SHP77 treated with DMSO at 0.1 percent for 48 hours (cell line): ENCODE data around the gene YOD1.
A peak's percentile ranks its signal among the peaks of the same experiment; 100 is the strongest.

Experiments used
- DNase-seq: peaks from one replicate; lab custom pipeline; 2025; lab: John Stamatoyannopoulos, UW

The YOD1 gene

GRCh38 chr1:207051191-207051943, at the start of gene YOD1:
Gene YOD1, minus strand, starts transcription at chr1:207051208. Its CDS starts 178 bp downstream, at chr1:207051030.
- DNase-seq = no peak

- DNase-seq = no peak
Measured at GRCh38 chr1:207097871-207098324, 46.9 kb upstream of the YOD1 start.

- no peak for DNase-seq
Measured at GRCh38 chr1:207093944-207094343, 42.9 kb upstream of the YOD1 start.

- no peak for DNase-seq
Measured at GRCh38 chr1:207091200-207091908, 40.3 kb upstream of the YOD1 start.

DNA sequence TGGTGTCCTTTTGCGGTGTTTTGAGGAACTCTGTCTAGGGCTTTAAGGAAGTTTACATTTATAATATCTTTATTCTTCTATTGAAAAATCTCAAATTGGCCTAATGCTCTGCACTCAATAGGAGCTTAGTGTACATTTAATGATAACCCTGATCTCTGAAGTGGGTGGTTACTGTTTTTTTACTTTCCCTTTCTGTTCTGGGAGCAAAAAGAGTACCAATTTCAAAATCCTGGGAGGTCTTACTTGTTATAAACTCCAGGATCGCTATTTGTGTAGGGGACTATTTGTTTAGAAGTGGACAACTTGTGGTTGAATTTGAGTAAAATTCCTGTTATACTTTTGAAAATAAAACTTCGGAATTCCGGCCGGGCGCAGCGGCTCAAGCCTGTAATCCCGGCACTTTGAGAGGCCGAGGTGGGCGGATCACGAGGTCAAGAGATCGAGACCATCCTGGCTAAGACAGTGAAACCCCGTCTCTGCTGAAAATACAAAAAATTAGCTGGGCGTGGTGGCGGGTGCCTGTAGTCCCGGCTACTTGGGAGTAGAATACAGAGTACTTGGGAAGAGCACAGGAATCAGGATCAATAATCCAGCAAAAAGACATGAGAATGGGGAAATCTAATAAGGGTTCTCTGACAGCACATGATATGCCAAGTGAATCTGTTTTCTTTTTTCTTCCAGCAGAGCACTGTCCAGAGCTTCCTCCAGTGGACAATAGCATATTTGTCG, 38.8 kb upstream of the YOD1 start:
- DNase-seq = no peak

DNA sequence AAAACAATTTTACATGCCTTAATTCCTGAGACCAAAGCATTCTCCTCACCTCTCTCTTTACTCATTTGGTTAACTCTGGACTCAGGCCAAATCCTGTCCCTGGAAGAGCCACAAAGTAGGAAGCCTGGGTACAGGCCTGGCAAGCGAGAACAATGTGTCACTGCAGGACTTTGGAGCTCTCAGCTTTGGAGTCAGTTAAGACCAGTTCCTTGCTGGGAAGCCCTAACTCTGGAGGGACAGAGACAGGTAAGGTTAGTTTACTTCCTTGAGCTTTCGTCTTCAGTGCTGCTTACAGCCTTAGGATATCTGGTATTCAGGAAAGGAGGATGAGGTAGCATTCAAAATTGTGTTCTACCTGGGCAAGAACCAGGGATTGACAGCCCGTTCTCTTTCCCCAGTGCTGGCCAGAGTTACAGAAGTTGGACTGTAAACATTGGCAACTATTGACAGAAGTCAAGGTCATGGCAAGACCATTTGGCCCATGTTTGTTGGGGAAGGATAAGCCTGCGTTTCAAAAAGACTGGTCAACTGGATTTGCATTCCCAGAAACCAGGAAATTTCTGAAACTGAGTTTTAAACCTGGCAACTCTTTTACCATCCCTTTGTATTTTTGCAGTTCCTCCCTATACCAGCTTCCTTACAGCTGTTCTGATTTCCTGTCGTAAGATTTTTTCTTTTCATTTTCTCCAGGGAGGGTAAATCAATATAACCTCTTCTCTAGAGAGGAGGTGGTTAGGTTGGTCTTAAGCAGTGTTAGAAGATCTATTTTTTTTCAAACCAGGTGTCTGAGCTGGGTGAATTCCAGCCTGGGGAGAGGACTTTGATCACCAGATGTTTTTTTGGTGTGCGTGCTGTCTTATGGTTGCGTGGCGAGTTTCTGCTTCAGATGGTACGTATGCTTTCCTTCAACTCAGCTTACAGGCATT, 38.0 kb upstream of the YOD1 start, which contains the start of gene C4BPB:
Gene C4BPB (plus strand): TSS at position 160 of the 926 bp plus-strand sequence. CDS start 672 bp downstream, at position 832.
- no peak for DNase-seq

GRCh38 chr1:207088161-207088560, 37.2 kb upstream of the YOD1 start:
- DNase-seq = no peak

- no peak for DNase-seq
Measured at GRCh38 chr1:207085887-207086286, 34.9 kb upstream of the YOD1 start.

- peak; percentile 10 for DNase-seq
Measured at GRCh38 chr1:207084701-207085180, 33.7 kb upstream of the YOD1 start.

DNA sequence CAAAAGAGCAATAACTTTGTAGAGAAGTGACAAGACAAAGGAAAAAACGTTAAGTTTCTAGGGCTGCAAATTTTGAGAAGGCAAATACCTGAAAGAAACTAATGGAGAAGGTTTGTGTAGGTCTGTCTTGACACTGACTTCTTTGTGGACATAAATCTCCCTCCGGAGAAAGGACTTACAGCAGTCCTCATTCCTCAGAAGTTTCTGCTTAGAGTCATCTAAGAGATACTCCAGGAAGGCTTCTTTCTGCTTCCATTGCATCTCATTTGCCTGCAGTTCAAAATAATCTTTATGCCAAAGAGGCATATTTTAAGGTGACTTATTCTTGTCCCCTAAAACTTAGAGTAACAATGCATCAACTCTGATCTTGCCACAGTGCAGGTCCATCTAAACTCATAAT, 33.2 kb upstream of the YOD1 start:
- DNase-seq = no peak

GRCh38 chr1:207081806-207082205, 30.8 kb upstream of the YOD1 start:
- DNase-seq = no peak

GRCh38 chr1:207081088-207081487, 30.1 kb upstream of the YOD1 start:
- no peak for DNase-seq

GRCh38 chr1:207079706-207080241, 28.8 kb upstream of the YOD1 start:
- no peak for DNase-seq

GRCh38 chr1:207078578-207079132, 27.6 kb upstream of the YOD1 start:
- no peak for DNase-seq

- DNase-seq = peak; percentile 39
Measured at GRCh38 chr1:207077470-207078377, 26.7 kb upstream of the YOD1 start.

DNA sequence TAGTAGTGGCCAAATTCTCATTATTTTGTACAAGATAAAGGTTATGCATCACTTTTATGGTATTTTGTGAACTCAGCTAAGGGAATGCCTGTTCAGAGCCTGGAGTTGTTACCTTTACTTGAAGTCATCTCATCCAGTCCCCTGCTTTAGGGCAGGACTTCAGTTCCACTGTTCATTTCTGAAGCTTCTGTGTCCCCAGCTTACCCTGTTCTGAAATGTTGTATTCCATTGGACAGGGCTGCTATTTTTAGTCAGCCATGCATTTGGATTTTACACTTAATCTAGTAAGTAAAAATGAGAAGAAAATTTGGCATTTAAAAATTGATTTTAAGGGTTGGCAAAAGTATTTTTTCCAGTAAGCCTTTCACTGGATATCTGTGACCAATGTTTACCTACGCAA, 26.0 kb upstream of the YOD1 start:
- no peak for DNase-seq

GRCh38 chr1:207076181-207076955, 25.4 kb upstream of the YOD1 start:
- no peak for DNase-seq

GRCh38 chr1:207073906-207074820, 23.2 kb upstream of the YOD1 start:
- no peak for DNase-seq
